Natural killer cell (primary cell): ENCODE data around the gene CLIP2. TPM values are rescaled to one million over a fixed set of nuclear protein-coding genes. Genes with fewer than 3 reads are reported as not detected.
"Not testable (repeated sequence)": the region's sequence is repeated elsewhere in the genome, so short reads cannot be mapped to it uniquely, and the experiment has no call there.

Experiments
- ATAC-seq, 3 donors: fragments of 150-1000 bp in 2 of 3; fragments of 200-7000 bp in 1 of 3; cut with Tn5 transposase; 1 replicate in 1 of 3; 2 replicates in 2 of 3; pipeline ENCODE4 v1.10.0; 2021; ENCODE audit warnings: mild to moderate bottlenecking in 2 of 3, moderate library complexity in 2 of 3
- DNase-seq, 2 donors: peaks; one replicate each; pipeline versions ENCODE4 v3.0.0 to v3.0.0-alpha.2; 2013 to 2021; ENCODE audit warnings: mixed read lengths in 1 of 2
- H3K27ac ChIP-seq: one replicate; pipeline ENCODE4 v1.5.1; 2013; ENCODE audit warnings: mild to moderate bottlenecking, low read length
- H3K27me3 ChIP-seq: one replicate; pipeline ENCODE4 v1.6.1; 2013; ENCODE audit warnings: low read length; ENCODE audit not compliant: control insufficient read depth, insufficient read depth
- H3K36me3 ChIP-seq: one replicate; pipeline ENCODE4 v1.6.1; 2013; ENCODE audit warnings: low read length; ENCODE audit not compliant: control insufficient read depth, insufficient read depth
- H3K4me1 ChIP-seq: one replicate; pipeline ENCODE4 v1.6.1; 2013; ENCODE audit warnings: low read length; ENCODE audit not compliant: control insufficient read depth, insufficient read depth
- H3K4me3 ChIP-seq: one replicate; pipeline ENCODE4 v1.5.1; 2013; ENCODE audit warnings: low read length
- H3K9me3 ChIP-seq: one replicate; pipeline ENCODE4 v1.6.1; 2013; ENCODE audit warnings: low read length; ENCODE audit not compliant: control insufficient read depth, insufficient read depth
- H3K27ac Mint-ChIP-seq, 2 donors: one replicate each; pipeline ENCODE4 v1.8.0; 2022; ENCODE audit warnings: mild to moderate bottlenecking in 2 of 2, mixed read lengths in 2 of 2, moderate library complexity in 1 of 2
- H3K27me3 Mint-ChIP-seq, 2 donors: one replicate each; pipeline ENCODE4 v1.8.0; 2022; ENCODE audit warnings: low read depth in 2 of 2, mixed read lengths in 2 of 2
- H3K36me3 Mint-ChIP-seq: one replicate; pipeline ENCODE4 v1.8.0; 2022; ENCODE audit warnings: mixed read lengths
- H3K4me1 Mint-ChIP-seq, 2 donors: one replicate each; pipeline ENCODE4 v1.8.0; 2022; ENCODE audit warnings: mixed read lengths in 2 of 2
- H3K4me3 Mint-ChIP-seq: one replicate; pipeline ENCODE4 v1.8.0; 2022; ENCODE audit warnings: mild to moderate bottlenecking, moderate library complexity, mixed read lengths
- H3K9me3 Mint-ChIP-seq, 2 donors: one replicate each; pipeline ENCODE4 v1.8.0; 2022; ENCODE audit warnings: mixed read lengths in 2 of 2
- WGBS: methylation state at CpG from one replicate; pipeline ENCODE4 v1.1.7; 2013; ENCODE audit warnings: missing lambda C conversion rate; ENCODE audit not compliant: insufficient coverage; 5-methylcytosine and 5-hydroxymethylcytosine counted together
- intact Hi-C: fragments of 100-400 bp; cut with micrococcal nuclease; formaldehyde crosslinking; loops from one replicate; pipeline ENCODE4 v1.14.2; 2022
- total RNA-seq, 4 donors: library from RNA; stranded (reverse); fragments of 120-200 nt in 1 of 4; gene quantifications; one replicate each; pipeline versions ENCODE4 v1.2.3 to v1.2.4, GENCODE V29; 2013 to 2022
- TF ChIP-seq, protein P1 (sequence below): fragments of 200-600 bp; IDR thresholded peaks from one replicate; pipeline ENCODE4 v1.8.0; 2022; ENCODE audit warnings: antibody characterized with exemption

Gene CLIP2
- total RNA-seq, 3 donors from 2014 or later (not counting 1 experiment from before 2014, with no cell fraction given), result 8.5 to 14.7 (median 10.5) TPM

DNA sequence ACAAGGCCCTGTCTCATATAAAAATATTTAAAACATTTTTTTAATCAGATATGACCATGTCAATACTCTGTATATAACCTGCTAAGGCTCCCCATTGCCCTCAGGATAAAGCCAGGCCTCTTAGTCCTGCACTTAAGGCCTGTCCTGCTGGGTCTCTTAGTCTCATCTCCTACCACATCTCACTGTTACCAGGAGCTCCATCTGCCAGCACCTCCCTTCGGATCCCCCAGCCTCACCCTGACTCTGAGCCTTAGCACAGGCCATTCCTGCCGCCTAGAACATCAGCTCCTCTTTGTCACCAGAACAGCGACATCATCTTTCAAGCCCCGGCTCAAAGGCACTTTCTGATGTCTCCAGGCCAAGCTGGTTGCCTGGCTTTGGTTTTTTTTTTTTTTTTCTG is 138.8 kb downstream of the CLIP2 start:
- no peaks in the 10 kb centered on the region for H3K27me3 Mint-ChIP-seq
- H3K4me3 Mint-ChIP-seq, result no peak overlapping the region
- Histone ChIP-seq H3K27ac (no peak overlapping the region), H3K27me3 (no peaks in the 10 kb centered on the region), H3K4me3 (no peak overlapping the region), H3K9me3 (no peaks in the 10 kb centered on the region), H3K36me3 (no peaks in the 10 kb centered on the region), H3K4me1 (no peaks in the 10 kb centered on the region)
- no peak for ATAC-seq
- no peaks in the 10 kb centered on the region for H3K9me3 Mint-ChIP-seq
- no peak for DNase-seq
- H3K4me1 Mint-ChIP-seq, result no peaks in the 10 kb centered on the region
- TF ChIP-seq, protein P1, sequence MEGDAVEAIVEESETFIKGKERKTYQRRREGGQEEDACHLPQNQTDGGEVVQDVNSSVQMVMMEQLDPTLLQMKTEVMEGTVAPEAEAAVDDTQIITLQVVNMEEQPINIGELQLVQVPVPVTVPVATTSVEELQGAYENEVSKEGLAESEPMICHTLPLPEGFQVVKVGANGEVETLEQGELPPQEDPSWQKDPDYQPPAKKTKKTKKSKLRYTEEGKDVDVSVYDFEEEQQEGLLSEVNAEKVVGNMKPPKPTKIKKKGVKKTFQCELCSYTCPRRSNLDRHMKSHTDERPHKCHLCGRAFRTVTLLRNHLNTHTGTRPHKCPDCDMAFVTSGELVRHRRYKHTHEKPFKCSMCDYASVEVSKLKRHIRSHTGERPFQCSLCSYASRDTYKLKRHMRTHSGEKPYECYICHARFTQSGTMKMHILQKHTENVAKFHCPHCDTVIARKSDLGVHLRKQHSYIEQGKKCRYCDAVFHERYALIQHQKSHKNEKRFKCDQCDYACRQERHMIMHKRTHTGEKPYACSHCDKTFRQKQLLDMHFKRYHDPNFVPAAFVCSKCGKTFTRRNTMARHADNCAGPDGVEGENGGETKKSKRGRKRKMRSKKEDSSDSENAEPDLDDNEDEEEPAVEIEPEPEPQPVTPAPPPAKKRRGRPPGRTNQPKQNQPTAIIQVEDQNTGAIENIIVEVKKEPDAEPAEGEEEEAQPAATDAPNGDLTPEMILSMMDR, result no peak
- intact Hi-C loops, result no loop called here
- WGBS, result 88% methylated on average over 4 of the region's 4 CpGs
- no peak overlapping the region for H3K27ac Mint-ChIP-seq
- no peaks in the 10 kb centered on the region for H3K36me3 Mint-ChIP-seq

DNA sequence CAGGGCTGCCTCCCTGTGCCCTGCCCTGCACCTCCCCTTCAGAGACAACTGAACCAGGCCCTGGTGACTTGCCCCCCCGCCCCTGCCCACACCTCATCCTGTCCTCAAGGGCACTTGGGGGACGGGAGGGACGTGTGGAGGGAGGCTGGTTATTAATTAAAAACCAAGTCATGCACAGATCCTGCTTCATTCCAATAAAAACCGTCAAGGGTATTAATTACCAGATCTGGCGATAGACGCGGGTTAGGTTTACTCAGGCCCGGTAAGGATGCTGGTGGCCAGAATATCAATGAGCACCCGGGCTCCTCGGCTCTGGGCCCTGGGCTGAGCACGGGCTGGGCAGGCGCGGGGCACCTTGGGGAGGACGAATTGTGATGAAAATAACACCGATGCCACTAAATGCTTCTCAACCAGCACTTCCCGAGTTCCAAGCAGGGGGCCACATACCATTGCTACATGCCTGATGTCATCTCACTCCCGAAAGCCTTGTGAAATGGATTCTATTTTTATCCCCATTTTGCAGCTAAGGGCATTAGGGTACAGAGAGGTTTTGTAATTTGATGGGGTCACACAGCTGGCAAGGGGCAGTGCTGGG is 140.0 kb downstream of the CLIP2 start:
- no peaks in the 10 kb centered on the region for H3K4me1 Mint-ChIP-seq
- intact Hi-C loops, result no loop called here

DNA sequence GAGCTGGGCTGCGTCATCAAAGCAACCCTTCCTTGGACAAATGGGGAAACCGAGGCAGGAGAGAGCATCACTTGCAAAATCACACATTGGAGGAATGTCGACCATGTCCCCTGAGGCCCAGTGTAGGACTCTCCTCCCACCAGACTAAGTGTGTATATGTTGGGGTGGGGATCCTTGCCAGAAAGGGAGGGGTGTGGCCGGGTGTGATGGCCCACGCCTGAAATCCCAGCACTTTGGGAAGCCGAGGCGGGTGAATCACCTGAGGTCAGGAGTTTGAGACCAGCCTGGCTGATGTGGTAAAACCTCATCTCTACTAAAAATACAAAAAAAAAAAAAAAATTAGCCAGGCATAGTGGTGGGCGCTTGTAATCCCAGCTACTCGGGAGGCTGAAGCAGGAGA is 141.2 kb downstream of the CLIP2 start:
- ATAC-seq, H3K36me3 ChIP-seq, H3K4me3 ChIP-seq, H3K9me3 Mint-ChIP-seq, H3K27ac ChIP-seq, H3K4me1 Mint-ChIP-seq, H3K27me3 ChIP-seq, H3K9me3 ChIP-seq, DNase-seq, H3K27me3 Mint-ChIP-seq, H3K4me1 ChIP-seq, H3K36me3 Mint-ChIP-seq, H3K27ac Mint-ChIP-seq, intact Hi-C loops, H3K4me3 Mint-ChIP-seq: not testable (repeated sequence)
- WGBS, result 83% methylated on average over 8 of the region's 9 CpGs

More for the DNA sequence above, 140.0 kb downstream of the CLIP2 start:
- Histone ChIP-seq H3K9me3 (no peaks in the 10 kb centered on the region), H3K4me1 (no peaks in the 10 kb centered on the region), H3K36me3 (no peaks in the 10 kb centered on the region), H3K27ac (no peak overlapping the region), H3K4me3 (no peak overlapping the region), H3K27me3 (no peaks in the 10 kb centered on the region)
- WGBS, result 83% methylated on average over 13 of the region's 17 CpGs
- Mint-ChIP-seq H3K4me3 (no peak overlapping the region), H3K27me3 (no peaks in the 10 kb centered on the region), H3K9me3 (no peaks in the 10 kb centered on the region), H3K36me3 (no peaks in the 10 kb centered on the region), H3K27ac (no peak overlapping the region)
- no peak for DNase-seq
- no peak for ATAC-seq
- TF ChIP-seq, protein P1, result no peak

DNA sequence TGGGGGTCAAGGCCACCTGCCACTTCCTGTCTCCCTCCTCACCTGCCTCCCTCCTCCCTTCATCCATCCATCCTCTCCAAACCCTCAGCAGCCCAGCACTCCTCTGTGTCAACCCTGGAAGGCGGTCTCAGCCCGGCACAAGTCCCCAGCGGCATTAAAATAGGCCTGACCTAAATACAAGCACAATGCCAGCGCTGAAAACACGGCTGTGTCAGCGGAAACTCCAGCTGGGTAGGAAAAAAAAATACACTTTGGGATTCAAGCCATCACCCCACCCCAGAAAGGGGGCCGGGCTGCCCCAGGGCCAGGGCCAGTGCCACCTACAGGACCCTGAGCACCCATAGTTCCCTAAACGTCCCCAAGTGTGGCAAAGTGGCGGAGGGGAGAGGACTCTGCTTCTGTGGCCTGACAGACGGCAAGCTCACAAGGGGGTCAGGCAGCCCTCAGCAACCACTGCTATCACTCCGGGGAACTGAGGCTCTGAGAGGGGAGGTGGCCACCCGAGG is 141.8 kb downstream of the CLIP2 start:
- H3K27ac ChIP-seq, result no peak overlapping the region
- no peaks in the 10 kb centered on the region for H3K27me3 ChIP-seq
- DNase-seq (no peak), ATAC-seq (no peak)
- no peaks in the 10 kb centered on the region for H3K27me3 Mint-ChIP-seq
- H3K9me3 ChIP-seq, result no peaks in the 10 kb centered on the region
- intact Hi-C loops, result no loop called here
- H3K4me3 ChIP-seq, result no peak overlapping the region
- no peaks in the 10 kb centered on the region for H3K9me3 Mint-ChIP-seq
- no peaks in the 10 kb centered on the region for H3K4me1 Mint-ChIP-seq
- no peak overlapping the region for H3K4me3 Mint-ChIP-seq
- H3K27ac Mint-ChIP-seq, result no peak overlapping the region
- 89% methylated on average over 12 of the region's 12 CpGs for WGBS
- TF ChIP-seq, protein P1, result no peak
- H3K36me3 Mint-ChIP-seq, result no peaks in the 10 kb centered on the region
- no peaks in the 10 kb centered on the region for H3K36me3 ChIP-seq
- no peaks in the 10 kb centered on the region for H3K4me1 ChIP-seq

DNA sequence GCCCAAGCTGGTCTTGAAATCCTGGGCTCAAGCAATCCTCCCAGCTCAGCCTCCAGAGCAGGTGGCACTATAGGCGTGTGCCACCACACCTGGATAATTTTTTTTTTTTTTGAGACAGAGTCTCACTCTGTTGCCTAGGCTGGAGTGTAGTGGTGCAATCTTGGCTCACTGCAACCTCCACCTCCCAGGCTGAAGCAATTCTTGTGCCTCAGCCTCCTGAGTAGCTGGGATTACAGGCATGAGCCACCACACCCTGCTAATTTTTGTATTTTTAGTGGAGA is 148.0 kb downstream of the CLIP2 start:
- not testable (repeated sequence) for H3K4me1 Mint-ChIP-seq, ATAC-seq

More for the DNA sequence above, 148.0 kb downstream of the CLIP2 start:
- intact Hi-C loops, H3K4me3 Mint-ChIP-seq, H3K9me3 ChIP-seq, H3K36me3 ChIP-seq, H3K4me1 ChIP-seq, H3K27me3 Mint-ChIP-seq, H3K36me3 Mint-ChIP-seq, H3K4me3 ChIP-seq, H3K27ac Mint-ChIP-seq, H3K27me3 ChIP-seq, H3K27ac ChIP-seq, DNase-seq, H3K9me3 Mint-ChIP-seq: not testable (repeated sequence)
- 90% methylated on average over 1 of the region's 1 CpG for WGBS
